Measurements from ENCODE around the gene STK32C.

DNA sequence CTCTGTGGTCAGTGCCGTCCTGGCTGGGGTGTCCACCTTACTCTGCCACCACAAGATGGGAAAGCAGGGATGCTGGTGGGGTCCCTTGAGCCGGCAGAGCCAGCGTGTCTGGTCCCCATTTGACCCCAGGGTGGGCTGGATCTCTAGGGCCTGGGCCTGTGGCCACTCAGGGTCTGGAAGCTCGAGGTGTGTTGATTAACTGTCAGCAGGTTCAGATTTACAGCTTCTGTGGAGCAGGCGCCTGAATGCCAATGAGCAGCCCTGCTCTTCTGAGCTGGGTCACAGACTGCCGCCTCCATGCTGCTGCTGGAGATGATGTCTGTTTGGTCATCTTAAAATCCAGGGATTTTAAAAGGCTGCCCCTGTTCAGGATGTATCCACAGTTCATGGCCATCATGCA, 132.3 kb downstream of the STK32C start:
- TF ChIP-seq, protein P1, sequence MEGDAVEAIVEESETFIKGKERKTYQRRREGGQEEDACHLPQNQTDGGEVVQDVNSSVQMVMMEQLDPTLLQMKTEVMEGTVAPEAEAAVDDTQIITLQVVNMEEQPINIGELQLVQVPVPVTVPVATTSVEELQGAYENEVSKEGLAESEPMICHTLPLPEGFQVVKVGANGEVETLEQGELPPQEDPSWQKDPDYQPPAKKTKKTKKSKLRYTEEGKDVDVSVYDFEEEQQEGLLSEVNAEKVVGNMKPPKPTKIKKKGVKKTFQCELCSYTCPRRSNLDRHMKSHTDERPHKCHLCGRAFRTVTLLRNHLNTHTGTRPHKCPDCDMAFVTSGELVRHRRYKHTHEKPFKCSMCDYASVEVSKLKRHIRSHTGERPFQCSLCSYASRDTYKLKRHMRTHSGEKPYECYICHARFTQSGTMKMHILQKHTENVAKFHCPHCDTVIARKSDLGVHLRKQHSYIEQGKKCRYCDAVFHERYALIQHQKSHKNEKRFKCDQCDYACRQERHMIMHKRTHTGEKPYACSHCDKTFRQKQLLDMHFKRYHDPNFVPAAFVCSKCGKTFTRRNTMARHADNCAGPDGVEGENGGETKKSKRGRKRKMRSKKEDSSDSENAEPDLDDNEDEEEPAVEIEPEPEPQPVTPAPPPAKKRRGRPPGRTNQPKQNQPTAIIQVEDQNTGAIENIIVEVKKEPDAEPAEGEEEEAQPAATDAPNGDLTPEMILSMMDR (IDR thresholded peaks at IDR 0.05; ENCODE audit: insufficient read depth, low read length): no peak
- no peak for TF ChIP-seq GABPA (IDR thresholded peaks at IDR 0.05; ENCODE audit: low read depth)
